HG03039 (cell line): ENCODE results near the gene MCUB.

ENCODE experiments used
- ATAC-seq: cut with Tn5 transposase; IDR thresholded peaks from one replicate; pipeline ENCODE4 v1.9.1; 2021; ENCODE audit warnings: mild to moderate bottlenecking, moderate library complexity; ENCODE audit not compliant: unreplicated experiment

Gene MCUB

DNA sequence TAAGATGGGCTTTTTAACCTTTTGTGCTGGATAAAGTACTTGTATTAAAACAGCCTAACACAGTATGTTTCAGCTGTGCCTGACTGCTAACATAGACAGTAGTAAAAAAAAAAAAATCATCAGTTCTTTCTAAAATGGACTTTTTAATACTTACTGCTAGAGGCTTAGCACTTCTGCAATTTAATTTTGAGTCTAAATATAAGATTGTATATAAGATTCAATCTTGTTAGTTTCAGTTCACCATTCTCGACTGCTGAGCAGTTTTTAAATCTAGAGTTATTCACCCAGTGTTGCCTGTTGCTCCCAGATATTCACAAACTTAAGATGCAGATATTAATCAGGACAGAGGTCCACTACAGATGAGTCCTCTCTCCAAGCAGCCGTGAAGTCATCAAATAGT, 163.1 kb downstream of the MCUB start:
- no peak for ATAC-seq

DNA sequence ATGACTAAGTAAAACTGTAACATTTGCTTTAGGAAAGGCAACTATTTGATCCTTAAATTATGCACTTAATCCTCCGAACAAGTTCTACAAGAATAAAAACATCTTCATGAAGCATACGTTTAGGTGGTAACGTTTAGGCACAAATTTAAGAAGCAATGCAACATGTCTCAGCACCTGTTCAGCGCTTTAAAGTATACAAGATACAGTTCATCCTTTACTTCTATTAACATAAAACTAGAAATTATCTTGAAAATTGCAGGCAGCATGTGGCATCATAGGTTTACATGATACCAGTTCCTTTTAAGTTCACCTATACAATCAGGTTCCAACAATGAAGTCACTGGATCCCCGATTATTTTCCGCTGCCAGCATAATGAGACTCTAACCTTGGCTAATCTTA, 168.3 kb downstream of the MCUB start:
- ATAC-seq, result no peak

DNA sequence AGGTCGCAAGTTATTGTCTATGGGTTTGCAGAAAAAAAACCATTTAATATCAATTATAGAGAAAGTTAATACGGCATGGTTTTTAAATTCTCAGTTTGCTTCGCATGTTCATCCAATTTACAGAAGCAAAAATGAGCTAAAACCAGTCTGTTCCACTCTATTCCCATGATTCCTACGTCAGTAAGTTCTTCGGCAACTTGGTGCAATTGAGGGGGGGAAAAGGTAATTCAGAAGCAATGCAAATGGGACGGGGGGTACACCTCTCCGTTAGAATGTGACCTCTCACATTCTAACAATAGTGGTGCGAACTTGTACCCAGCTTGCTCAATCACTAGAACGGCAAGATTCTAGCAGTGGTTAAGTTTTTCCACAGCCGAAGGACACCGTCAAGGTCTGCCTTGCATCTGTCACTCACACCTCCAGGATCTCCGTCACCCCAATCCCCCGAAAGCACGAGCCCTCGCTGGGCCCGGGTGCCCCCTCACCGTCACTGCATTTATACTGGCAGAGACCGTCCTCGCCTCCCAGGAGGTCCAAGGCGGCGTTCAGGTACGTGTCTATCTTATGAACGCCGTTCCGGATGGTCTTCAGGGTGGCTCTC, 169.2 kb downstream of the MCUB start:
- no peak for ATAC-seq

DNA sequence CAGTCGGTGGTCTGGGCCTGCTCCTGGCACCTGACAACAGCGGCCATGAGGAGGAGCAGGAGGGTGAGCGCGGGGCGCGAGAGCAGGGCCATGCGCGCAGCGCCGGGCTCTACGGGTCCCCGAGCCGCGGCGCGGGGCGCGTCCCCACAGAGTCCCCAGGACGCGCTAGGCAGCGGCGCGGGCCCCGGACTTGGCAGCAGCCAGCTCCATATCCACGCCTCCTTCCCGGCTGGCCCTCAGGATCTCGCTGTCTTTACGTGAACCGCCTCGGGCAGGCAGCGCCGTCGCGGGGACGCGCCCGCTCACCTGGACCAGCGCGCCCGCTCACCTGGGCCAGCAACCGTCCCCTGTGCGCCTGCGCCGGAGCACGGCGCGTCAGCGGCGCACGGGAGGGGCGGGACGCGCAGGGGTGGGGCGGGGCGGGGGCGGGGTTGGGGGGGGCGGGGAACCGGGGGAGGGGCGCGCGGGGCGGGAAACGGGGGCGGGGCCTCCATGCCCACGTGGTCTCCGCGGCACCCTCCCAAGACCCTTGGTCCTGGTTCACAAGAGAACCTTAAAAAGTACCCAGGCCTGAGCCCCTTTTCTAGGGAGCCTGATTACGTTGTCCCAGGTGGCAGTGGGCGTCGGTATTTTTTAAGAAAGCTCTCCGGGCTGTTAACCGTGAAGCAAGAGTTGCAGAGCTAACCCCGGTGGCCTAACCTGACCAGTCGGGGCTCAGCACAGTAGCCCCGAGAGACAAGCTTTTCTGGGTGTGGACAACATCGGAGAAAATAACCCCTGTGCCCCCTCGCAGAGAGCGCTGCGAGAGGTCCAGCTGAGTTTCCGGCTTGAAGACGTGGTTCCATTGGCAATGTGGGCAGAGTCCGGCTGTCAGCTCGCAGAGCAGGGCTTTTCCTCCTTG, 169.9 kb downstream of the MCUB start, which contains the start of gene PLA2G12A:
PLA2G12A (minus strand) TSS at position 353 of the 901 bp plus-strand sequence; CDS start at position 92, 261 bp downstream.
- peak; percentile 83 for ATAC-seq

DNA sequence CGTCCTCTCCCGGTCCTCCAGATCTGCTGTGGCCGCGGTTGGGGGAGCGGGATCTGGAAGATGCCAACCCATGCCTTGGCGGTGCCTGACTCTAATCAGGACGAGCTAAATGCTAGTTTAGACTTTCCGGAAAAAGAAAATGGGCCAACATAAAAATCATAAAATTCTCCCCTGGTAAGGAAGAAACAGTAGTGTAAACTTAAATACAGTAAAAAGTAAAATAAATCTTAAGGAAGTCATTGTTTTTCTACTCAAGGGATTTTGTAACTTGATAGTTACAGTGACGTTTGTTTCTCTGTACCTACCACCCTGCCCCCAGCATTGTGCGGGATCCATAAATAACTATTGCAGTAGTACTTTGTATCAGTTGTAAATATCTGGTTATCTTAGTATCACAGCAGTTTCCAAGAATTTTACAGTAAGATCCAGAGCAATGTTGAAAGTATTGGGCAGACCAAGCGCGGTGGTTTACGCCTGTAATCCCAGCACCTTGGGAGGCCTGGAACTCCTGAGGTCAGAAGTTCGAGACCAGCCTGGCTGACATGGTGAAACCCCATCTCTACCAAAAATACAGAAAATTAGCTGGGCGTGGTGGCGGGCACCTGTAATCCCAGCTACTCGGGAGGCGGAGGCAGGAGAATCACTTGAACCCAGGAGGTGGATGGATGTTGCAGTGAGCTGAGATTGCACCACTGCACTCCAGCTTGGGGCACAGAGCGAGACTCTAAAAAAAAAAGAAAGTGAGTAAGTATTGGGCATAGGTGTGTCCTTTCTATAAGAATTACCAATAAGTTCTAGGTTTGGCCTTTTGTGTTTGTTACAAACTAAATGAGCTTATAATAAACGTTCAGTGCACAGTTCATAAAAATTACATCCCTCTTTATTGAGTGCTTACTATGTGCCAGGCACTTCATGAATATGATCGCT, 170.8 kb downstream of the MCUB start:
- ATAC-seq, result no peak

DNA sequence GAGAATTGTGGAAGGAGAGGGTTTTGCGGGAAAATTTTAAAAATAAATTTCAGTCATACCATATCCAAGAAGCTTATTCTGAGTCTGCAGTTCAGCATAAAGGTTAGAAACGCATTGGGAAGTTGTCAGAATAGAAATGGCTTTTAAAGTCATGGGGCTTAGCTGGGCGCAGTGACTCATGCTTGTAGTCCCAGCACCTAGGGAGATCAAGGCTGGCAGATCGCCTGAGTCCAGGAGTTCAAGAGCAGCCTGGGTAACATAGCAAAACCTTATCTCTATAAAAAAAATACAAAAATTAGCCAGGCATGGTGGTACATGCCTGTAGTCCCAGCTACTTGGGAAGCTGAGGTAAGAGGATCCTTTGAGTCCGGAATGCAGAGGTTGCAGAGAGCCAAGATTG, 173.7 kb downstream of the MCUB start:
- no peak for ATAC-seq

DNA sequence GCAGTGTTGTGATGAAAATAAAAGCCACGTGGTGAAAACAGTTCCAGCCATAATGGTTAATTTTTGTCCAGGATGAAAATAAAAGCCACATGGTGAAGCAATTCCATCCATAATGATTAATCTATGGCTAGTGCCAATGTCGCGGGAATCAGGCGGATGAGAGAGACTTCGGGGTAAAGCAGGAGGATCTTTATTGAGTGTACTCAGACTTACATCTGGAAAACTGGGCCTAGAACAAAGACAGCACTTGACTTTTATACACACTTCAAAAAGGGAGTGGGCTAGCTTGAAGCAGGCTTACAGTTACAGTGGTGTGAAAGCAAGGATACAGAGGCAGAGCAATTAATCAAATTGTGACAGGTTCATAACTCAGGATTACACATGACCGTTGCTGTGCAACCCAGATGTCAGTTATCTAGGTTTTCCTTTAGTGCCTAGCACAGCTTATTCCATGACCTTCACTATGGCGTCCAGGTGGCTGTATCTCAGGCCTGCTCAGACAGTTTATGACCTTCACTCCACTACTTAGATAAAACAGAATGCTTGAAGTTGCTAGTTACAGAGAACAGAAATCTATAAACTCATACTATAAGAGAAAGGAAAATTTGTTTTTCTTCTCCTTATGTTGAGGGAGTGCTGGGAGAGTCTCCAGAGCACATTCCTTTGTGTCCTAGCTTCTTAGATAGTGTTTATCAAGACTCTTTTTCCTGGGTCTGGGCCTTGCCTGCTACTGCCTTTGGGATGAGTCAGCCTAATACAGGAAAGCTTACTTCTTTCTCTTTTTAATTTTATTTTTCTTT, 175.7 kb downstream of the MCUB start:
- ATAC-seq, result no peak
